ENCODE data around the gene RLIM. TPM values are rescaled to one million over a fixed set of nuclear protein-coding genes. Genes with fewer than 3 reads are reported as not detected.
"Not testable (repeated sequence)": the region's sequence is repeated elsewhere in the genome, so short reads cannot be mapped to it uniquely, and the experiment has no call there.

RLIM gene
- total RNA-seq: 53.7 and 61.9 TPM in 2 replicates

- peak; percentile 86 for DNase-seq (ENCODE audit: low read depth, low spot score)
These were observed at the start of gene RLIM for GRCh38 chrX:74614093-74614909. RLIM (minus strand) TSS chrX:74614624; CDS start chrX:74595977, 18,647 bp downstream.

- DNase-seq (ENCODE audit: low read depth, low spot score): no peak
These were observed 41.8 kb upstream of the RLIM start for GRCh38 chrX:74656079-74656745.

- DNase-seq (ENCODE audit: low read depth, low spot score): not testable (repeated sequence)
These were observed 40.5 kb upstream of the RLIM start for GRCh38 chrX:74654953-74655352.

- DNase-seq (ENCODE audit: low read depth, low spot score): no peak
These were observed 22.4 kb upstream of the RLIM start for GRCh38 chrX:74636749-74637314.

GRCh38 chrX:74613370-74614092, 893 bp downstream of the RLIM start:
- DNase-seq (ENCODE audit: low read depth, low spot score): no peak

- no peak for DNase-seq (ENCODE audit: low read depth, low spot score)
These were observed 7.6 kb downstream of the RLIM start for GRCh38 chrX:74606799-74607198.

GRCh38 chrX:74606342-74606741, 8.1 kb downstream of the RLIM start:
- DNase-seq (ENCODE audit: low read depth, low spot score): no peak

GRCh38 chrX:74603040-74603439, 11.4 kb downstream of the RLIM start:
- DNase-seq (ENCODE audit: low read depth, low spot score): no peak

- DNase-seq (ENCODE audit: low read depth, low spot score): no peak
These were observed 12.3 kb downstream of the RLIM start for GRCh38 chrX:74602142-74602541.

- no peak for DNase-seq (ENCODE audit: low read depth, low spot score)
These were observed 20.8 kb downstream of the RLIM start for GRCh38 chrX:74593593-74593992.

GRCh38 chrX:74585766-74586165, 28.7 kb downstream of the RLIM start:
- no peak for DNase-seq (ENCODE audit: low read depth, low spot score)

- no peak for DNase-seq (ENCODE audit: low read depth, low spot score)
These were observed 34.7 kb downstream of the RLIM start for GRCh38 chrX:74579597-74580198.

- no peak for DNase-seq (ENCODE audit: low read depth, low spot score)
These were observed 36.3 kb downstream of the RLIM start for GRCh38 chrX:74578137-74578536.

- DNase-seq (ENCODE audit: low read depth, low spot score): no peak
These were observed 57.0 kb downstream of the RLIM start for GRCh38 chrX:74557378-74557777.

GRCh38 chrX:74551934-74552333, 62.5 kb downstream of the RLIM start:
- no peak for DNase-seq (ENCODE audit: low read depth, low spot score)

GRCh38 chrX:74550295-74550802, 64.1 kb downstream of the RLIM start:
- peak; percentile 24 for DNase-seq (ENCODE audit: low read depth, low spot score)

GRCh38 chrX:74546984-74547383, 67.4 kb downstream of the RLIM start:
- DNase-seq (ENCODE audit: low read depth, low spot score): no peak

- DNase-seq (ENCODE audit: low read depth, low spot score): no peak
These were observed 68.4 kb downstream of the RLIM start for GRCh38 chrX:74545880-74546523.

- no peak for DNase-seq (ENCODE audit: low read depth, low spot score)
These were observed 73.7 kb downstream of the RLIM start for GRCh38 chrX:74540635-74541249.

GRCh38 chrX:74536832-74537371, 77.5 kb downstream of the RLIM start:
- no peak for DNase-seq (ENCODE audit: low read depth, low spot score)

Data from pulmonary artery endothelial cell (primary cell).